Measurements from ENCODE around the gene TRMT112. TPM values are rescaled to one million over a fixed set of nuclear protein-coding genes. Genes with fewer than 3 reads are reported as not detected.
A peak's percentile ranks its signal among the peaks of the same experiment; 100 is the strongest.

TRMT112 gene
- total RNA-seq (100 to 1,000 TPM; 286 to 991 (median 383) TPM), polyA plus RNA-seq (100 to 1,000 TPM; 362 to 855 (median 658) TPM)
- long read RNA-seq, donor 1, transcript TRMT112-205 (3 exons, 659 nt): minor isoform, 8 of 395 reads
- long read RNA-seq, donor 1, transcript TRMT112-203 (3 exons, 823 nt): minor isoform, 22 of 395 reads
- long read RNA-seq, donor 1, transcript TRMT112-206 (4 exons, 1,106 nt): major isoform, 347 of 395 reads
- long read RNA-seq, donor 1, transcript TRMT112-204 (2 exons, 559 nt): minor isoform, 12 of 395 reads
- long read RNA-seq, donor 1, partial matches to known transcripts: 0 of 395 reads
- long read RNA-seq, donor 1, other reads (novel, unspliced or antisense): 0 of 395 reads
- long read RNA-seq, donor 2, transcript TRMT112-203 (3 exons, 823 nt): minor isoform, 12 of 1,403 reads
- long read RNA-seq, donor 2, transcript TRMT112-206 (4 exons, 1,106 nt): major isoform, 165 of 1,403 reads
- long read RNA-seq, donor 2, transcript TRMT112-204 (2 exons, 559 nt): minor isoform, 8 of 1,403 reads
- long read RNA-seq, donor 2, partial matches to known transcripts: 474 of 1,403 reads
- long read RNA-seq, donor 2, other reads (novel, unspliced or antisense): 737 of 1,403 reads
- long read RNA-seq, donor 3, transcript TRMT112-206 (4 exons, 1,106 nt): major isoform, 185 of 277 reads
- long read RNA-seq, donor 3, transcript TRMT112-203 (3 exons, 823 nt): minor isoform, 11 of 277 reads
- long read RNA-seq, donor 3, transcript TRMT112-204 (2 exons, 559 nt): minor isoform, 10 of 277 reads
- long read RNA-seq, donor 3, transcript TRMT112-205 (3 exons, 659 nt): minor isoform, 7 of 277 reads
- long read RNA-seq, donor 3, partial matches to known transcripts: 60 of 277 reads
- long read RNA-seq, donor 3, other reads (novel, unspliced or antisense): 0 of 277 reads
- long read RNA-seq, donor 4, transcript TRMT112-205 (3 exons, 659 nt): minor isoform, 6 of 239 reads
- long read RNA-seq, donor 4, transcript TRMT112-206 (4 exons, 1,106 nt): major isoform, 222 of 239 reads
- long read RNA-seq, donor 4, partial matches to known transcripts: 0 of 239 reads
- long read RNA-seq, donor 4, other reads (novel, unspliced or antisense): 2 of 239 reads
- long read RNA-seq, donor 5, transcript TRMT112-206 (4 exons, 1,106 nt): major isoform, 219 of 232 reads
- long read RNA-seq, donor 5, transcript TRMT112-201 (4 exons, 561 nt): minor isoform, 5 of 232 reads
- long read RNA-seq, donor 5, partial matches to known transcripts: 0 of 232 reads
- long read RNA-seq, donor 5, other reads (novel, unspliced or antisense): 2 of 232 reads
- long read RNA-seq, donor 6, transcript TRMT112-205 (3 exons, 659 nt): minor isoform, 5 of 204 reads
- long read RNA-seq, donor 6, transcript TRMT112-206 (4 exons, 1,106 nt): major isoform, 192 of 204 reads
- long read RNA-seq, donor 6, partial matches to known transcripts: 0 of 204 reads
- long read RNA-seq, donor 6, other reads (novel, unspliced or antisense): 1 of 204 reads
- long read RNA-seq, donor 7, transcript TRMT112-205 (3 exons, 659 nt): minor isoform, 7 of 920 reads
- long read RNA-seq, donor 7, transcript TRMT112-203 (3 exons, 823 nt): minor isoform, 11 of 920 reads
- long read RNA-seq, donor 7, transcript TRMT112-204 (2 exons, 559 nt): minor isoform, 5 of 920 reads
- long read RNA-seq, donor 7, transcript TRMT112-206 (4 exons, 1,106 nt): major isoform, 140 of 920 reads
- long read RNA-seq, donor 7, partial matches to known transcripts: 677 of 920 reads
- long read RNA-seq, donor 7, other reads (novel, unspliced or antisense): 77 of 920 reads
- long read RNA-seq, donor 8, transcript TRMT112-204 (2 exons, 559 nt): minor isoform, 6 of 385 reads
- long read RNA-seq, donor 8, transcript TRMT112-206 (4 exons, 1,106 nt): major isoform, 263 of 385 reads
- long read RNA-seq, donor 8, transcript TRMT112-203 (3 exons, 823 nt): minor isoform, 13 of 385 reads
- long read RNA-seq, donor 8, partial matches to known transcripts: 96 of 385 reads
- long read RNA-seq, donor 8, other reads (novel, unspliced or antisense): 0 of 385 reads
- long read RNA-seq, donor 9, transcript TRMT112-203 (3 exons, 823 nt): minor isoform, 22 of 1,491 reads
- long read RNA-seq, donor 9, transcript TRMT112-204 (2 exons, 559 nt): minor isoform, 9 of 1,491 reads
- long read RNA-seq, donor 9, transcript TRMT112-206 (4 exons, 1,106 nt): major isoform, 171 of 1,491 reads
- long read RNA-seq, donor 9, transcript TRMT112-205 (3 exons, 659 nt): minor isoform, 10 of 1,491 reads
- long read RNA-seq, donor 9, partial matches to known transcripts: 1,143 of 1,491 reads
- long read RNA-seq, donor 9, other reads (novel, unspliced or antisense): 135 of 1,491 reads
- long read RNA-seq, donor 10, transcript TRMT112-204 (2 exons, 559 nt): minor isoform, 7 of 1,389 reads
- long read RNA-seq, donor 10, transcript TRMT112-206 (4 exons, 1,106 nt): major isoform, 127 of 1,389 reads
- long read RNA-seq, donor 10, partial matches to known transcripts: 1,143 of 1,389 reads
- long read RNA-seq, donor 10, other reads (novel, unspliced or antisense): 104 of 1,389 reads

DNA sequence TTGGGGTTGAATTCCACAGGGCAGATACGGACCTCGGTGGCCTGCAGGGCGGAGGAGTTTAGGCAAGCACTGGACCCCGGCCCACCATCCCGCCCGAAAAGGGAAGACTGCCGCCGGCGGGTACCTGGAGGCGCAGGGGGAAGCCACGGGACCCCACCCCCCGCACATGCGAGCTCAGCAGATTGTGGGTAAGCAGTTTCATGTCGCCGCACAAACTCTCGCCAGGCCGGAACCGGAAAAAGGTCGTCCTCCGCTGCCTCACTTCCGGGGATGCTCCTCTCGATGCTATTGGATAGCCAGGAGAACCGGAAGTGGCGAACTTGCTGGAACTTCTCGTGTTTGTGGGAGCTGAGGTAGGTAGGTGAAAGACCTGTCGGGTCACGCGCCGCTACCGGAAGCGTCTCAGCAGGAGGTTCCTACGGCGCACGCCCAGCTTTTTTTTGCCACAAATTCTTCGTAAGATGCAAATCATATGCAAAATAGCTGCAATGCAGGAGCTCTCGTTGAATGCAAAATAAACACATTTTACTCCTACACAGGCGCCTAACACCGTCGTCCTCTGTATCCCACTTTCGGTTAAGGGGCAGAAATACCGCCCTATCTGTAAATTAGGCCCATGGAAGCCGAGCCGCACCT lies at the start of gene TRMT112:
TRMT112 (minus strand) TSS at position 235 of the 636 bp plus-strand sequence; CDS start at position 202, 33 bp downstream.
- Histone ChIP-seq H3K27ac (peak within 1 kb of the TSS; percentile 87 to 100 (median 98)), H3K36me3 (replicated peaks in 1 of 2) (peaks cover 0 to 32% of the 10 kb centered on the region in 2 donors)
- TF ChIP-seq, protein P1, sequence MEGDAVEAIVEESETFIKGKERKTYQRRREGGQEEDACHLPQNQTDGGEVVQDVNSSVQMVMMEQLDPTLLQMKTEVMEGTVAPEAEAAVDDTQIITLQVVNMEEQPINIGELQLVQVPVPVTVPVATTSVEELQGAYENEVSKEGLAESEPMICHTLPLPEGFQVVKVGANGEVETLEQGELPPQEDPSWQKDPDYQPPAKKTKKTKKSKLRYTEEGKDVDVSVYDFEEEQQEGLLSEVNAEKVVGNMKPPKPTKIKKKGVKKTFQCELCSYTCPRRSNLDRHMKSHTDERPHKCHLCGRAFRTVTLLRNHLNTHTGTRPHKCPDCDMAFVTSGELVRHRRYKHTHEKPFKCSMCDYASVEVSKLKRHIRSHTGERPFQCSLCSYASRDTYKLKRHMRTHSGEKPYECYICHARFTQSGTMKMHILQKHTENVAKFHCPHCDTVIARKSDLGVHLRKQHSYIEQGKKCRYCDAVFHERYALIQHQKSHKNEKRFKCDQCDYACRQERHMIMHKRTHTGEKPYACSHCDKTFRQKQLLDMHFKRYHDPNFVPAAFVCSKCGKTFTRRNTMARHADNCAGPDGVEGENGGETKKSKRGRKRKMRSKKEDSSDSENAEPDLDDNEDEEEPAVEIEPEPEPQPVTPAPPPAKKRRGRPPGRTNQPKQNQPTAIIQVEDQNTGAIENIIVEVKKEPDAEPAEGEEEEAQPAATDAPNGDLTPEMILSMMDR (IDR thresholded peaks at IDR 0.05): no peak
- TF ChIP-seq POLR2A (IDR thresholded peaks at IDR 0.05): peak; percentile 77 to 92

DNA sequence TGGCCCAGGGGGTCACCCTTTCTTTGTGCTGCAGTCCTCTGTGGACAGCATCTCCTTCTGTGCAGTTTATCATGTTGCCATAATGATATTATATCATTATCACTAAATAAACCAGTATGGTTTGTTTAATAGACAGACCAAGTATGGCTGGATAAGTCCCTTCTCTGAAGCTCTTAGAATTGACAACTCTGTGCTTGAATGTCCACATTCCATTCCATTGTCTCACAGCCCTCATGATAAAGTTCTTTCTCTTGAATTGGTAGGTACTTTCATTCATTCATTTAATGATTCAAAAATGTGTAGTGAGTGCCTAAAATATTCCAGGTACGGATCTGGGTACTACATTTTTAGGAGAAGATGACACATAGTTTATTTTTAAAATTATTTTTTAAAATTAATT lies 49.4 kb upstream of the TRMT112 start:
- H3K4me1 ChIP-seq (replicated peaks in 1 of 2): no peaks in the 10 kb centered on the region
- no peaks in the 10 kb centered on the region for H3K27me3 ChIP-seq
- DNase-seq: no peak
- no peak overlapping the region for H3K4me3 ChIP-seq
- TF ChIP-seq, protein P1 (IDR thresholded peaks at IDR 0.05): no peak
- TF ChIP-seq POLR2A (IDR thresholded peaks at IDR 0.05): no peak
- intact Hi-C loops (cut with DNase I): no loop called here
- WGBS, 4 donors: 78 to 95% (median 92%) methylated on average over 1 of the region's 1 CpG
- peaks cover 0 to 84% of the 10 kb centered on the region in 2 donors for H3K36me3 ChIP-seq (replicated peaks in 1 of 2)
- H3K27ac ChIP-seq: no peak overlapping the region
- H3K9me3 ChIP-seq (replicated peaks in 1 of 3): no peaks in the 10 kb centered on the region

More for the DNA sequence above, at the start of gene TRMT112:
- peak; percentile 96 to 99 (median 99) for DNase-seq
- Histone ChIP-seq H3K4me1 (replicated peaks in 1 of 2) (peaks cover 10 to 20% of the 10 kb centered on the region in 2 donors), H3K27me3 (no peaks in the 10 kb centered on the region), H3K9me3 (replicated peaks in 1 of 3) (no peaks in the 10 kb centered on the region), H3K4me3 (peak within 1 kb of the TSS; percentile 41 to 92 (median 79))
- WGBS, 4 donors: 0 to 1% (median 0%) methylated on average over 18 to 43 of the region's 43 CpGs
- intact Hi-C loops (cut with DNase I): no loop called here
